PC-9 (cell line): ENCODE data around the gene SHOC2. TPM values are rescaled to one million over a fixed set of nuclear protein-coding genes. Genes with fewer than 3 reads are reported as not detected.

Source experiments
- BruUV-seq: library from RNA; stranded (reverse); fragments of 400-500 nt; replicated peaks from 2 replicates; lab custom pipeline; 2021; lab: Mats Ljungman, UMichigan
- CTCF ChIA-PET: fragments of 300-600 bp; sonication (Branson Sonifier 250); formaldehyde crosslinking; loops from one replicate; lab custom pipeline; 2022; ENCODE audit warnings: antibody characterized with exemption; lab: Charles Lee
- POLR2A ChIA-PET: fragments of 300-600 bp; sonication (Branson Sonifier 250); formaldehyde crosslinking; loops from one replicate; lab custom pipeline; 2022; ENCODE audit warnings: antibody characterized with exemption; ENCODE audit not compliant: unreplicated experiment; lab: Charles Lee
- DNase-seq, 2 experiments: peaks; one replicate each; pipeline versions ENCODE4 v3.0.0 to v3.0.0-alpha.2; 2015 to 2022; ENCODE audit warnings: mixed read lengths in 1 of 2
- H2AFZ ChIP-seq: fragments of 200-600 bp; sonication (generic); 2 replicates; pipeline ENCODE4 v1.8.1; 2017; ENCODE audit warnings: antibody characterized with exemption
- H3F3A ChIP-seq: fragments of 200-600 bp; sonication (generic); 2 replicates; pipeline ENCODE4 v1.8.1; 2017; ENCODE audit warnings: antibody characterized with exemption, mild to moderate bottlenecking, low read depth; ENCODE audit not compliant: insufficient read depth
- H3K27ac ChIP-seq: fragments of 200-600 bp; sonication (generic); 2 replicates; pipeline ENCODE4 v1.6.1; 2016; ENCODE audit warnings: mixed run types
- H3K27me3 ChIP-seq: fragments of 200-600 bp; sonication (generic); 2 replicates; pipeline ENCODE4 v1.6.1; 2016; ENCODE audit warnings: low read depth, mixed run types; ENCODE audit not compliant: insufficient read depth
- H3K36me3 ChIP-seq: fragments of 200-600 bp; sonication (generic); 2 replicates; pipeline ENCODE4 v1.6.1; 2016; ENCODE audit warnings: low read depth, mixed run types
- H3K4me1 ChIP-seq: fragments of 200-600 bp; sonication (generic); replicated peaks from 2 replicates; pipeline ENCODE4 v1.6.1; 2016; ENCODE audit warnings: mixed run types; ENCODE audit not compliant: insufficient read depth
- H3K4me2 ChIP-seq: fragments of 200-600 bp; sonication (generic); 2 replicates; pipeline ENCODE4 v1.6.1; 2017; ENCODE audit warnings: mixed run types
- H3K4me3 ChIP-seq: fragments of 200-600 bp; sonication (generic); 2 replicates; pipeline ENCODE4 v1.6.1; 2016; ENCODE audit warnings: mixed run types
- H3K79me2 ChIP-seq: fragments of 200-600 bp; sonication (generic); 2 replicates; pipeline ENCODE4 v1.6.1; 2017; ENCODE audit warnings: low read depth, mixed run types
- H3K9me2 ChIP-seq: fragments of 200-600 bp; sonication (generic); 2 replicates; pipeline ENCODE4 v1.8.1; 2017; ENCODE audit warnings: mild to moderate bottlenecking; ENCODE audit not compliant: insufficient read depth
- H3K9me3 ChIP-seq: fragments of 200-600 bp; sonication (generic); 2 replicates; pipeline ENCODE4 v1.8.1; 2016; ENCODE audit warnings: low read depth; ENCODE audit not compliant: insufficient read depth
- H4K20me1 ChIP-seq: fragments of 200-600 bp; sonication (generic); 2 replicates; pipeline ENCODE4 v1.8.1; 2017; ENCODE audit not compliant: insufficient read depth
- EZH2 ChIP-seq: fragments of 200-600 bp; sonication (generic); IDR thresholded peaks from 2 replicates; pipeline ENCODE4 v1.8.0; 2017; ENCODE audit warnings: antibody characterized with exemption, low read depth
- intact Hi-C: fragments of 100-400 bp; cut with micrococcal nuclease; formaldehyde crosslinking; loops from one replicate; pipeline ENCODE4 v1.10.0; 2022; ENCODE audit not compliant: unreplicated experiment
- total RNA-seq: library from RNA; stranded (reverse); gene quantifications from 2 replicates; pipeline ENCODE4 v1.2.3, GENCODE V29; 2021
- TF ChIP-seq, protein P1 (sequence below): fragments of 200-600 bp; sonication (generic); conservative IDR thresholded peaks from 2 replicates; pipeline ENCODE4 v1.6.1; 2017; ENCODE audit warnings: mixed run types, antibody characterized with exemption, mild to moderate bottlenecking, moderate library complexity

Gene SHOC2
- total RNA-seq, 1 experiment from 2014 or later = 20.2 TPM

DNA sequence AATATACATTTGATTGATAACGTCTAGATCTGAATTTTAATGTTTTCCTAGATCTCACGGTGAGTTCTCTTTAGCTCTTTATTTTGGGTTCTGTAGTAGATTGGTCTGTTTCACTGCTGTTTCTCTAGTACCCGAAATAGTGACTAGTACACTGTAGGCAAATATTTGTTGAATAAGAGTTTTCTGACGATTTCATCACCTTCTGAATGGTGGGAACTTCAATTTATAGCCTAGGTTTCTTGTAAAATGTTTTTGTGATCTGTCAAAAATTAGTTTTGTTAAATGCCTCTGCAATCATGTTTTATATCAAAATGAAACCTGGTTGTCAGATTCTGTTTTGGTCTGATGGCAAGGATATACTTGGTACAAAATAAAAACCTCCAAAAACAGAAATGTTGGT lies 37.5 kb upstream of the SHOC2 start:
- Histone ChIP-seq H3K9me2 (no peaks in the 10 kb centered on the region), H2AFZ (no peak overlapping the region), H3K4me2 (no peak overlapping the region), H3K27ac (no peak overlapping the region), H3K9me3 (no peaks in the 10 kb centered on the region), H3K27me3 (no peaks in the 10 kb centered on the region), H3K36me3 (no peaks in the 10 kb centered on the region), H3K79me2 (no peaks in the 10 kb centered on the region), H4K20me1 (no peaks in the 10 kb centered on the region; the same call in 1 of the 2 replicates), H3F3A (peaks cover 9% of the 10 kb centered on the region; the same call in 1 of the 2 replicates), H3K4me3 (no peak overlapping the region), H3K4me1 (peaks cover 20% of the 10 kb centered on the region)
- no peak for TF ChIP-seq EZH2
- no peak for DNase-seq
- intact Hi-C loops = no loop called here
- ChIA-PET POLR2A (no interaction called here), CTCF (no interaction called here)
- no TSS peak for BruUV-seq

DNA sequence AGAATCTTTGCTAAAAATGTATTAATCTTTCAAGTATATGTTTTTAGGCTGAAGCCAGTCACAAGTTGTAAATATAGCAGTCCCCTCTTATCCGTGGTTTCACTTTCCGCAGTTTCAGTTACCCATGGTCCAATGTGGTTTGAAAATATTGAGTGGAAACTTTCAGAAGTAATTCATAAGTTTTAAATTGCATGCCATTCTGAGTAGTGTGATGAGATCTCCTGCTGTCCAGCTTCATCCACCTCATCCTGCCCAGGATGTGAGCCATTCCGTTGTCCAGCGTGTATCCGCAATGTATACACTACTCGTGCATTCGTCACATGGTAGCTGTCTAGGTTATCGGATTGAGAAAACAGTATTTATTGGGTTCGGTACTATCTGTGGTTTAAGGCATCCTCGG lies 35.5 kb upstream of the SHOC2 start:
- H3K27ac ChIP-seq = no peak overlapping the region
- H2AFZ ChIP-seq = no peak overlapping the region
- CTCF ChIA-PET = no interaction called here
- H3K4me1 ChIP-seq = peaks cover 20% of the 10 kb centered on the region
- no TSS peak for BruUV-seq
- H3K9me2 ChIP-seq = no peaks in the 10 kb centered on the region
- no peak overlapping the region for H3K4me3 ChIP-seq
- POLR2A ChIA-PET = no interaction called here
- no peaks in the 10 kb centered on the region for H3K27me3 ChIP-seq
- H3F3A ChIP-seq = peaks cover 9% of the 10 kb centered on the region; the same call in 1 of the 2 replicates
- H3K36me3 ChIP-seq = peaks cover 4% of the 10 kb centered on the region; the same call in 1 of the 2 replicates
- no peaks in the 10 kb centered on the region; the same call in 1 of the 2 replicates for H4K20me1 ChIP-seq
- H3K79me2 ChIP-seq = no peaks in the 10 kb centered on the region
- no peak for DNase-seq
- no peaks in the 10 kb centered on the region for H3K9me3 ChIP-seq
- intact Hi-C loops = no loop called here
- TF ChIP-seq, protein P1, sequence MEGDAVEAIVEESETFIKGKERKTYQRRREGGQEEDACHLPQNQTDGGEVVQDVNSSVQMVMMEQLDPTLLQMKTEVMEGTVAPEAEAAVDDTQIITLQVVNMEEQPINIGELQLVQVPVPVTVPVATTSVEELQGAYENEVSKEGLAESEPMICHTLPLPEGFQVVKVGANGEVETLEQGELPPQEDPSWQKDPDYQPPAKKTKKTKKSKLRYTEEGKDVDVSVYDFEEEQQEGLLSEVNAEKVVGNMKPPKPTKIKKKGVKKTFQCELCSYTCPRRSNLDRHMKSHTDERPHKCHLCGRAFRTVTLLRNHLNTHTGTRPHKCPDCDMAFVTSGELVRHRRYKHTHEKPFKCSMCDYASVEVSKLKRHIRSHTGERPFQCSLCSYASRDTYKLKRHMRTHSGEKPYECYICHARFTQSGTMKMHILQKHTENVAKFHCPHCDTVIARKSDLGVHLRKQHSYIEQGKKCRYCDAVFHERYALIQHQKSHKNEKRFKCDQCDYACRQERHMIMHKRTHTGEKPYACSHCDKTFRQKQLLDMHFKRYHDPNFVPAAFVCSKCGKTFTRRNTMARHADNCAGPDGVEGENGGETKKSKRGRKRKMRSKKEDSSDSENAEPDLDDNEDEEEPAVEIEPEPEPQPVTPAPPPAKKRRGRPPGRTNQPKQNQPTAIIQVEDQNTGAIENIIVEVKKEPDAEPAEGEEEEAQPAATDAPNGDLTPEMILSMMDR = no peak
- TF ChIP-seq EZH2 = no peak
- no peak overlapping the region for H3K4me2 ChIP-seq

DNA sequence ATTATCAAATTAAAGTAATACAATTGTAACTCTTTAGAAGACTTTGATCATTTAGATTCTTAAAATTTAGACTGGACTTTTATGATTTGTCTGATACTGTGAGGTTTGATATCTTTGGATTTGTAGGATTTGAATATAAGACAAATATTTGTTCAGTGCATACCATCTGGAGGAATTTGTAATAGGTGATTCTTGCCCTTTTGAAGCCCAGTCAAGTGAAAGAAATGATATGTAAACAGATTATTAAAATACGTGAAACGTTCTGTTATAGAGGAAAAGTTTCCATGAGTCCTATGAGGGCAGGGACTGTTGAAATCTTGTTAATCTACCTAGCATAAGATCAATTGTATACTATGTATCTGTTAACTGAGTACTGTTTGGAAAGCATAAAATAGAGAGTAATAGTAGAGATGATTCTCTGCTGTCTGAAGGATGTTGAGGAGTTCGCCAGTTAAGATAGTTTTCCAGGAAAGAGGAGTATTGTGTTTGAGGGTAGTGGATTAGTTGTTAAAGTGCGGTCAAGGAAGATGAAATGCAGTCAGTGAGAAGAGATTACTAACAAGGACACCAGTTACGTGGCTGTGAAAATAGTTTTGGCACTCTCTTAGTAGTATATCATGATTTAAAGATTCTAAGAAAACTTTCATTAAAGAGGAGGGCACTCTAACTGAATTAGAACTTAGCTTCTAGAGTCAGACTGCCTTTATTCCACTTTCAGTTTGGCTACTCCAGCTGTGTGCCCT lies 33.3 kb upstream of the SHOC2 start:
- H4K20me1 ChIP-seq = no peaks in the 10 kb centered on the region; the same call in 1 of the 2 replicates
- H3F3A ChIP-seq = peaks cover 9% of the 10 kb centered on the region; the same call in 1 of the 2 replicates
- no peaks in the 10 kb centered on the region for H3K9me2 ChIP-seq
- peaks cover 20% of the 10 kb centered on the region for H3K4me1 ChIP-seq
- peak overlapping the region; percentile 61; the same call in 1 of the 2 replicates for H3K4me2 ChIP-seq
- H3K9me3 ChIP-seq = no peaks in the 10 kb centered on the region
- ChIA-PET CTCF (interaction anchor here (0.6 kb wide), 1 partner anchor 12 kb away, joined by 7 read pairs; no protein-coding TSS in a partner anchor), POLR2A (no interaction called here)
- intact Hi-C loops = no loop called here
- TF ChIP-seq, protein P1 = no peak
- TF ChIP-seq EZH2 = no peak
- no peaks in the 10 kb centered on the region for H3K79me2 ChIP-seq
- H3K36me3 ChIP-seq = peaks cover 12% of the 10 kb centered on the region
- H3K27me3 ChIP-seq = no peaks in the 10 kb centered on the region
- H2AFZ ChIP-seq = no peak overlapping the region
- H3K4me3 ChIP-seq = no peak overlapping the region
- H3K27ac ChIP-seq = peak overlapping the region; percentile 46; the same call in 1 of the 2 replicates
- peak in 1 of 2 experiments; percentile 85 for DNase-seq
- BruUV-seq = no TSS peak
